Stimulated activated CD4-positive, alpha-beta T cell treated with anti-CD3 and anti-CD28 coated beads, Interleukin-4, amount 100 ng/mL, for 4 hours (primary cell): ENCODE results near the gene DENND6B.

ENCODE experiments used
- DNase-seq, 2 experiments: peaks; one replicate each; pipeline ENCODE4 v3.0.0-alpha.2; 2020

DENND6B gene

GRCh38 chr22:50302041-50302541, 24.7 kb downstream of the DENND6B start:
- DNase-seq = no peak

GRCh38 chr22:50301581-50301991, 25.2 kb downstream of the DENND6B start:
- no peak for DNase-seq

- DNase-seq = no peak
These were observed 26.1 kb downstream of the DENND6B start for GRCh38 chr22:50300620-50301257.

- DNase-seq = no peak
These were observed 26.8 kb downstream of the DENND6B start for GRCh38 chr22:50299785-50300619.

- DNase-seq = no peak
These were observed 27.7 kb downstream of the DENND6B start for GRCh38 chr22:50298937-50299784.

- DNase-seq = no peak
These were observed 28.6 kb downstream of the DENND6B start for GRCh38 chr22:50298266-50298637.

- DNase-seq = no peak
These were observed 29.1 kb downstream of the DENND6B start for GRCh38 chr22:50297510-50298265.

GRCh38 chr22:50296658-50297490, 29.9 kb downstream of the DENND6B start:
- no peak for DNase-seq

- no peak for DNase-seq
These were observed 32.5 kb downstream of the DENND6B start for GRCh38 chr22:50294319-50294656.

GRCh38 chr22:50293441-50294318, 33.1 kb downstream of the DENND6B start:
- DNase-seq = no peak

- DNase-seq = no peak
These were observed 34.0 kb downstream of the DENND6B start for GRCh38 chr22:50292643-50293440.

GRCh38 chr22:50289942-50290630, 36.7 kb downstream of the DENND6B start:
- no peak for DNase-seq

GRCh38 chr22:50289151-50289941, 37.5 kb downstream of the DENND6B start:
- no peak for DNase-seq

GRCh38 chr22:50287731-50288130, 39.1 kb downstream of the DENND6B start:
- DNase-seq = no peak

GRCh38 chr22:50286701-50287318, 40.0 kb downstream of the DENND6B start:
- no peak for DNase-seq

- no peak for DNase-seq
These were observed 40.5 kb downstream of the DENND6B start for GRCh38 chr22:50286275-50286674.

- DNase-seq = no peak
These were observed 41.1 kb downstream of the DENND6B start for GRCh38 chr22:50285568-50286229.
